Endothelial cell of umbilical vein (primary cell): Measurements from ENCODE around the gene COX8C.

Experiments
- CTCF ChIP-seq, 2 donors: IDR thresholded peaks; 1 replicate in 1 of 2; 2 replicates in 1 of 2; pipeline ENCODE4 v1.5.1; 2011; ENCODE audit warnings: low read length in 2 of 2, mild to moderate bottlenecking in 2 of 2, moderate library complexity in 2 of 2, control low read depth in 1 of 2, inconsistent platforms in 1 of 2, low read depth in 1 of 2; ENCODE audit not compliant: insufficient read depth in 1 of 2; ENCODE audit errors: extremely low read depth in 1 of 2
- GATA2 ChIP-seq: IDR thresholded peaks from 2 replicates; pipeline ENCODE4 v1.7.0; 2011; ENCODE audit warnings: low read depth, mild to moderate bottlenecking, moderate library complexity, mixed read lengths, low read length; ENCODE audit not compliant: insufficient read length, insufficient read depth
- JUN ChIP-seq: IDR thresholded peaks from 2 replicates; pipeline ENCODE4 v1.6.1; 2011; ENCODE audit warnings: borderline replicate concordance, low read depth; ENCODE audit not compliant: insufficient read length, insufficient read depth
- POLR2A ChIP-seq: IDR thresholded peaks from 2 replicates; pipeline ENCODE4 v1.6.1; 2012; ENCODE audit warnings: low read depth, mild to moderate bottlenecking, control low read depth, low read length
- POLR2AphosphoS5 ChIP-seq: IDR thresholded peaks from 2 replicates; pipeline ENCODE4 v1.6.1; 2012; ENCODE audit warnings: low read depth, mild to moderate bottlenecking, control low read depth, low read length, moderate library complexity; ENCODE audit not compliant: insufficient read depth

- no peak for TF ChIP-seq POLR2AphosphoS5
- no peak for TF ChIP-seq JUN
- TF ChIP-seq POLR2A, result no peak
- TF ChIP-seq CTCF (IDR thresholded peaks at IDR 0.05; ENCODE audit: extremely low read depth in 1 of 2, insufficient read depth in 1 of 2, low read depth in 1 of 2, low read length in 2 of 2), result no peak
- no peak for TF ChIP-seq GATA2
Observed at GRCh38 chr14:93302688-93303581, 44.0 kb upstream of the COX8C start.
